H1 (cell line): ENCODE measurements around the gene DUS4L. TPM values are rescaled to one million over a fixed set of nuclear protein-coding genes. Genes with fewer than 3 reads are reported as not detected.
A peak's percentile ranks its signal among the peaks of the same experiment; 100 is the strongest.

Experiments
- ASH2L ChIP-seq: fragments of 200-600, 300-600 bp; sonication (generic); IDR thresholded peaks from one replicate; pipeline ENCODE4 v1.7.1; 2017; ENCODE audit warnings: low read length
- BRCA1 ChIP-seq: IDR thresholded peaks from 2 replicates; pipeline ENCODE4 v1.6.1; 2012; ENCODE audit warnings: low read depth, low read length, improper control_type of control experiment
- CBX8 ChIP-seq: fragments of 300-800, 300-1000 bp; sonication (generic); IDR thresholded peaks from 2 replicates; pipeline ENCODE4 v1.7.1; 2016; ENCODE audit warnings: low read depth, low read length, borderline replicate concordance
- CHD1 ChIP-seq: IDR thresholded peaks from 2 replicates; pipeline ENCODE4 v1.6.1; 2012; ENCODE audit warnings: low read depth, low read length, improper control_type of control experiment
- CREB1 ChIP-seq: IDR thresholded peaks from 2 replicates; pipeline ENCODE4 v1.6.1; 2012; ENCODE audit warnings: inconsistent platforms
- CTCF ChIP-seq, 3 experiments: IDR thresholded peaks; 1 replicate in 2 of 3; 2 replicates in 1 of 3; pipeline versions ENCODE4 v1.5.1 to v1.6.1; 2011; ENCODE audit warnings: low read length in 3 of 3, mild to moderate bottlenecking in 3 of 3, inconsistent platforms in 2 of 3, low read depth in 1 of 3, moderate library complexity in 1 of 3; ENCODE audit not compliant: insufficient read depth in 1 of 3; ENCODE audit errors: control extremely low read depth in 1 of 3
- FOSL1 ChIP-seq: IDR thresholded peaks from 2 replicates; pipeline ENCODE4 v1.6.1; 2011; ENCODE audit warnings: mild to moderate bottlenecking, low read depth, low read length, moderate library complexity; ENCODE audit not compliant: insufficient read depth
- JUND ChIP-seq: IDR thresholded peaks from 2 replicates; pipeline ENCODE4 v1.6.1; 2011; ENCODE audit warnings: mild to moderate bottlenecking, improper control_type of control experiment, low read length
- KDM1A ChIP-seq: fragments of 200-600, 300-600 bp; sonication (generic); IDR thresholded peaks from 2 replicates; pipeline ENCODE4 v1.7.1; 2016; ENCODE audit warnings: mild to moderate bottlenecking, low read length, borderline replicate concordance
- KDM4A ChIP-seq: IDR thresholded peaks from one replicate; pipeline ENCODE4 v1.7.1; 2012; ENCODE audit warnings: low read depth, mild to moderate bottlenecking, moderate library complexity, low read length, inconsistent platforms; ENCODE audit not compliant: severe bottlenecking
- POLR2A ChIP-seq, 2 experiments: IDR thresholded peaks; 1 replicate in 1 of 2; 2 replicates in 1 of 2; pipeline ENCODE4 v1.6.1; 2011; ENCODE audit warnings: low read depth in 2 of 2, low read length in 2 of 2, mild to moderate bottlenecking in 2 of 2; ENCODE audit errors: control extremely low read depth in 1 of 2
- POLR2AphosphoS5 ChIP-seq: IDR thresholded peaks from 2 replicates; pipeline ENCODE4 v1.6.1; 2011; ENCODE audit warnings: low read depth, low read length
- RXRA ChIP-seq: IDR thresholded peaks from 2 replicates; pipeline ENCODE4 v1.6.1; 2011; ENCODE audit warnings: low read depth, mild to moderate bottlenecking, low read length, moderate library complexity; ENCODE audit not compliant: insufficient read depth
- SAP30 ChIP-seq: fragments of 300-600 bp; sonication (generic); IDR thresholded peaks from 2 replicates; pipeline ENCODE4 v1.7.1; 2012; ENCODE audit warnings: low read length, moderate library complexity, mild to moderate bottlenecking, inconsistent platforms; ENCODE audit not compliant: insufficient read depth, insufficient replicate concordance
- SIX5 ChIP-seq: IDR thresholded peaks from 2 replicates; pipeline ENCODE4 v1.6.1; 2011; ENCODE audit warnings: mild to moderate bottlenecking, low read depth, low read length
- SP1 ChIP-seq: IDR thresholded peaks from 2 replicates; pipeline ENCODE4 v1.6.1; 2011; ENCODE audit warnings: low read depth, low read length
- TAF1 ChIP-seq: IDR thresholded peaks from 2 replicates; pipeline ENCODE4 v1.6.1; 2011; ENCODE audit warnings: mild to moderate bottlenecking, low read depth, low read length
- TAF7 ChIP-seq: optimal IDR thresholded peaks from 2 replicates; pipeline ENCODE3; 2011; ENCODE audit warnings: low read depth, mild to moderate bottlenecking, inconsistent platforms, low read length, moderate library complexity, borderline replicate concordance
- TEAD4 ChIP-seq: IDR thresholded peaks from 2 replicates; pipeline ENCODE4 v1.6.1; 2012; ENCODE audit warnings: low read depth, low read length, inconsistent platforms, mixed read lengths
- YY1 ChIP-seq: IDR thresholded peaks from 2 replicates; pipeline ENCODE4 v1.6.1; 2011; ENCODE audit warnings: low read depth, mild to moderate bottlenecking, low read length
- polyA plus RNA-seq, 7 experiments: library from polyadenylated mRNA; depleted of rRNA in 3 of 7; stranded (reverse) in 5 of 7; unstranded in 2 of 7; fragments of >200 nt in 5 of 7; fragments of 200-250 nt in 2 of 7; gene quantifications; 1 replicate in 5 of 7; 2 replicates in 1 of 7; 4 replicates in 1 of 7; pipeline versions ENCODE4 v1.2.1 to v1.2.3, GENCODE V29; 2011 to 2013; ENCODE audit warnings: missing spikeins in 2 of 7, mixed read lengths in 2 of 7
- total RNA-seq: library from RNA; stranded (reverse); fragmentation: NEBNext Ultra II Directional; extraction: Animal tissue kit (Norgen Biotek cat#: 25700); gene quantifications from 2 replicates; pipeline ENCODE4 v1.2.1, GENCODE V29; 2021
- TF ChIP-seq, protein P1 (sequence below): IDR thresholded peaks from 2 replicates; pipeline ENCODE4 v1.6.1; 2011; ENCODE audit warnings: low read length, improper control_type of control experiment

DUS4L gene
- total and polyA plus RNA-seq, 2 of the 8 experiments (the other 6 are each of a cell fraction or from before 2014, with no cell fraction given), result 6.1 to 11.5 TPM

DNA sequence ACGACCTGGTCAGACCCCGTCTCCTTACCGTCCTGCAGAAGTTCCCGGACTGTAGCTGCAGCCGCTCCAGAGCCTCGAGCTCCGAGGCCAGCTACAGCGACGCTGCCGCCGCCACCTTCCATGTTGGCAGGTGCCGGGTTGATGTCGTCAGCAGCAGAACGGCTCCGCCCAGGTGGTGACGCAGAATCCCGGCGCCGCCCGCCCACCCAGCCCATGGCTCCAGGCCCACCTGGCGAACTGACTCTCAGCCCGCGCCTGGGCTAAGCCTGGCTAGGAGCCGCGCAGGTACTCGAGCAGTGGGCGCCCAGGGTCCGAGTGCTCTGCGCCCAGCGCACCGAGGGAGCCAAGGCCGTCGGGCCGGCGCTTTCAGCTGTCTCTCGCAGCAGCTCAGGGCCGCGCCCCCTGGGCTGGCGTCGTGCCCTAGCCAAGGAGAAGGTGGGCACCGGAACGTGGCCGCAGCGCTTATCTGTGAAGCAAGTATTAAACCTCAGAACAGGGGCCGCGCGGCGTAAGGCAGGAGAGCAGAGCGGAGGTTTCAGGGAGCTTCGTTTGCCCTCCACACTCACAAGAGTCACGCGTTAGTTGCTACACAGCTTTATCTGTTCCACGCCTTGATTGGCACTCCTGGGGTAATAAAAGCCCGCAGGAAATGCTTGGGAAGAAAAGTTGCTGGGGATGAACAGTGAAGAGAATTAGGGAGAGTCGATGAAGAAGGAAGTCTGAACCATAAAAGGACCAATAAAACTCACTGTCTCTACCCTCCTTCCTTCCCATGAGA is at the start of gene DUS4L, which contains the start of gene COG5 (continued):
- TF ChIP-seq CHD1 (no peak; the same call in 1 of the 2 replicates), CTCF (IDR thresholded peaks at IDR 0.05; ENCODE audit: control extremely low read depth in 1 of 3, insufficient read depth in 1 of 3, low read depth in 1 of 3, low read length in 3 of 3) (no peak), JUND (peak; percentile 5; the same call in 1 of the 2 replicates), CBX8 (no peak), FOSL1 (no peak), ASH2L (peak; percentile 90), SP1 (peak; percentile 75; the same call in 1 of the 2 replicates), TEAD4 (no peak), SIX5 (no peak), RXRA (no peak), YY1 (peak; percentile 89), KDM4A (peak; percentile 76), SAP30 (no peak), KDM1A (no peak), POLR2A (IDR thresholded peaks at IDR 0.05; ENCODE audit: control extremely low read depth in 1 of 2, low read depth in 2 of 2, low read length in 2 of 2) (peak; percentile 75 to 96), TAF1 (peak; percentile 97), POLR2AphosphoS5 (peak; percentile 97), TAF7 (peak; percentile 73), CREB1 (peak; percentile 99), BRCA1 (no peak)
- TF ChIP-seq, protein P1, sequence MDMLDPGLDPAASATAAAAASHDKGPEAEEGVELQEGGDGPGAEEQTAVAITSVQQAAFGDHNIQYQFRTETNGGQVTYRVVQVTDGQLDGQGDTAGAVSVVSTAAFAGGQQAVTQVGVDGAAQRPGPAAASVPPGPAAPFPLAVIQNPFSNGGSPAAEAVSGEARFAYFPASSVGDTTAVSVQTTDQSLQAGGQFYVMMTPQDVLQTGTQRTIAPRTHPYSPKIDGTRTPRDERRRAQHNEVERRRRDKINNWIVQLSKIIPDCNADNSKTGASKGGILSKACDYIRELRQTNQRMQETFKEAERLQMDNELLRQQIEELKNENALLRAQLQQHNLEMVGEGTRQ, result no peak
